Prostate gland (tissue), 2 donors: ENCODE measurements around the gene ABCG5. TPM values are rescaled to one million over a fixed set of nuclear protein-coding genes. Genes with fewer than 3 reads are reported as not detected.

Source experiments
- DNase-seq: peaks from one replicate; pipeline ENCODE4 v3.0.0-alpha.2; 2019; ENCODE audit warnings: low spot score
- H3K27ac ChIP-seq, 2 donors: fragments of 200-600 bp; sonication (generic); 2 replicates each; pipeline ENCODE4 v1.5.1; 2017 to 2019
- H3K27me3 ChIP-seq: fragments of 200-600 bp; sonication (generic); replicated peaks from 2 replicates; pipeline ENCODE4 v1.5.1; 2019; ENCODE audit not compliant: insufficient read depth
- H3K36me3 ChIP-seq, 2 donors: fragments of 200-600 bp; sonication (generic); 1 replicate in 1 of 2; 2 replicates in 1 of 2; pipeline versions ENCODE4 v1.5.1 to v1.8.1; 2017 to 2019
- H3K4me1 ChIP-seq: fragments of 200-600 bp; sonication (generic); replicated peaks from 2 replicates; pipeline ENCODE4 v1.5.1; 2019
- H3K4me3 ChIP-seq, 2 donors: fragments of 200-600 bp; sonication (generic); 2 replicates each; pipeline ENCODE4 v1.5.1; 2017 to 2019
- H3K9me3 ChIP-seq: fragments of 200-600 bp; sonication (generic); 2 replicates; pipeline ENCODE4 v1.5.1; 2017
- CTCF ChIP-seq, 4 experiments: fragments of 200-600 bp in 2 of 4; fragments of 450-650 bp in 2 of 4; sonication (generic) in 2 of 4; IDR thresholded peaks; 1 replicate in 3 of 4; 2 replicates in 1 of 4; pipeline ENCODE4 v1.5.1; 2016 to 2019; ENCODE audit warnings: antibody characterized with exemption in 4 of 4, mild to moderate bottlenecking in 2 of 4, moderate library complexity in 2 of 4
- POLR2A ChIP-seq: fragments of 450-650 bp; IDR thresholded peaks from one replicate; pipeline ENCODE4 v1.6.1; 2016; ENCODE audit warnings: antibody characterized with exemption, mild to moderate bottlenecking
- POLR2AphosphoS5 ChIP-seq: sonication (generic); formaldehyde crosslinking; IDR thresholded peaks from one replicate; pipeline ENCODE4 v1.6.1; 2017; ENCODE audit warnings: antibody characterized with exemption
- WGBS: methylation state at CpG from one replicate; pipeline ENCODE4 v1.1.5; 2018; 5-methylcytosine and 5-hydroxymethylcytosine counted together
- intact Hi-C: fragments of 100-400 bp; cut with DNase I; formaldehyde crosslinking; loops from one replicate; pipeline ENCODE4 v1.14.2; 2022
- total RNA-seq, 2 donors: library from RNA; depleted of rRNA; stranded (reverse); fragments of >200 nt; gene quantifications; one replicate each; pipeline ENCODE4 v1.1.0, GENCODE V29; 2016

ABCG5 gene
- total RNA-seq, 2 donors from 2014 or later: not detected

GRCh38 chr2:43788646-43789045 lies 50.0 kb downstream of the ABCG5 start:
- no peaks in the 10 kb centered on the region for H3K4me1 ChIP-seq
- no peaks in the 10 kb centered on the region for H3K27me3 ChIP-seq
- no peak overlapping the region for H3K27ac ChIP-seq
- no peak for DNase-seq
- no peaks in the 10 kb centered on the region for H3K9me3 ChIP-seq
- 94% methylated on average over 1 of the region's 1 CpG for WGBS
- H3K36me3 ChIP-seq: no peaks in the 10 kb centered on the region
- intact Hi-C loops: no loop called here
- TF ChIP-seq POLR2A (no peak), CTCF (IDR thresholded peaks at IDR 0.05) (no peak), POLR2AphosphoS5 (no peak)
- H3K4me3 ChIP-seq: no peak overlapping the region

GRCh38 chr2:43787895-43788294 lies 50.7 kb downstream of the ABCG5 start:
- TF ChIP-seq POLR2AphosphoS5: no peak
- no peaks in the 10 kb centered on the region for H3K4me1 ChIP-seq
- H3K27ac ChIP-seq: no peak overlapping the region
- no peak for DNase-seq
- no peaks in the 10 kb centered on the region for H3K9me3 ChIP-seq
- H3K36me3 ChIP-seq: no peaks in the 10 kb centered on the region
- H3K4me3 ChIP-seq: no peak overlapping the region
- intact Hi-C loops: no loop called here
- no peaks in the 10 kb centered on the region for H3K27me3 ChIP-seq

- WGBS: 94% methylated on average over 8 of the region's 8 CpGs
- no peaks in the 10 kb centered on the region for H3K36me3 ChIP-seq
- no peak overlapping the region for H3K4me3 ChIP-seq
- no peaks in the 10 kb centered on the region for H3K9me3 ChIP-seq
- TF ChIP-seq POLR2AphosphoS5 (no peak), CTCF (IDR thresholded peaks at IDR 0.05) (no peak), POLR2A (no peak)
- no peaks in the 10 kb centered on the region for H3K4me1 ChIP-seq
- H3K27ac ChIP-seq: no peak overlapping the region
- H3K27me3 ChIP-seq: no peaks in the 10 kb centered on the region
- no peak for DNase-seq
- intact Hi-C loops: no loop called here
Measured at GRCh38 chr2:43778233-43778632, 60.4 kb downstream of the ABCG5 start.

GRCh38 chr2:43777306-43777926 lies 61.2 kb downstream of the ABCG5 start:
- H3K27ac ChIP-seq: no peak overlapping the region
- H3K36me3 ChIP-seq: no peaks in the 10 kb centered on the region
- H3K9me3 ChIP-seq: no peaks in the 10 kb centered on the region
- H3K27me3 ChIP-seq: no peaks in the 10 kb centered on the region
- H3K4me1 ChIP-seq: no peaks in the 10 kb centered on the region
- intact Hi-C loops: no loop called here
- 97% methylated on average over 8 of the region's 8 CpGs for WGBS
- H3K4me3 ChIP-seq: no peak overlapping the region
- TF ChIP-seq CTCF (IDR thresholded peaks at IDR 0.05) (no peak), POLR2A (no peak), POLR2AphosphoS5 (no peak)
- no peak for DNase-seq

- intact Hi-C loops: no loop called here
Measured at GRCh38 chr2:43776324-43776723, 62.3 kb downstream of the ABCG5 start.

More at GRCh38 chr2:43776324-43776723, 62.3 kb downstream of the ABCG5 start:
- Histone ChIP-seq H3K9me3 (no peaks in the 10 kb centered on the region), H3K27me3 (no peaks in the 10 kb centered on the region), H3K36me3 (no peaks in the 10 kb centered on the region), H3K4me3 (no peak overlapping the region), H3K4me1 (no peaks in the 10 kb centered on the region), H3K27ac (no peak overlapping the region)
- DNase-seq: no peak
- 79% methylated on average over 1 of the region's 1 CpG for WGBS
- TF ChIP-seq CTCF (IDR thresholded peaks at IDR 0.05): no peak
- no peak for TF ChIP-seq POLR2A
- TF ChIP-seq POLR2AphosphoS5: no peak
